ENCODE data around the gene NIPA2.

The NIPA2 gene

DNA sequence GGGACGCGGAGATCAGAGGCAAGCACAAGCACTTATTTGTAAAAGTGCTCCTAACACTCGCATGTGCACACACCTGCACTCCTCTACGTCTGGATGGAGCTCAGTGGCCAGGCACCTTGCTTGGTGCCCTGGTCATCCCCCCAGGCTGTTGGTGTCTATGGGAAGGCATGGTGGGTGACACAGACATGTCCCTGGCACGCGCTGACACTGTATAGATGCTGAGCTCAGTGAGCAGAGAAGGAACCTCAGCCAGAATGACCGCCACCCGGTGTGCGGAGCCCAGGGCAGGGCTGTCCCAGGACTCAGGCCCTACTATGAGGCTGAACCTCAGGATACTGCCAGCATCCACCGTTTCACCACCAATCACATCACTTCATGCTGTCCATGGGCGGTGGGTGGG is 64.5 kb downstream of the NIPA2 start:
- Histone ChIP-seq H3K4me1 (no peaks in the 10 kb centered on the region), H3K4me3 (ENCODE audit: low read depth, low read length) (no peak overlapping the region)

DNA sequence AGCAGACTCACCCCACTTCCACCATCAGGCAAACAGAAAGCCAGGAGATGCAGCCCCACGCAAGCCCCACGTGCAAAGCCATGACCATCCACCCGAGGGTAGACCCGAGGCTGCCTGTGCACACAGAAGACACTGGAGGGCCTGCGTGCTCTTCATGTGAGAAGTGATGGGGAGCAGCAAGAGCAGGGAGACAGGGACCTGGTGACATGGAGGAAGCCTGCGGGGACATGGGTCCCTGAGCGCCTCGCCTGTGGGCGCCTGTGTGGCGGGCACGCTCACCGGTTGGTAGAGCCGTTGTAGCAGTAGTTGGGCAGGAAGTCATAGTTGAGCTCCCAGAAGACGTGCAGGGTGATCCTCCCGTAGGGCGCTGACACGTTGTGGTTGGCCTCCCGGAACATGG is 65.0 kb downstream of the NIPA2 start:
- Histone ChIP-seq H3K4me3 (ENCODE audit: low read depth, low read length) (no peak overlapping the region), H3K36me3 (peaks cover 35% of the 10 kb centered on the region)
- no peak for DNase-seq

More for the DNA sequence above, 64.5 kb downstream of the NIPA2 start:
- no peaks in the 10 kb centered on the region for H3K27me3 ChIP-seq
- DNase-seq, result no peak
- H3K9me3 ChIP-seq, result no peaks in the 10 kb centered on the region
- TF ChIP-seq, protein P1, sequence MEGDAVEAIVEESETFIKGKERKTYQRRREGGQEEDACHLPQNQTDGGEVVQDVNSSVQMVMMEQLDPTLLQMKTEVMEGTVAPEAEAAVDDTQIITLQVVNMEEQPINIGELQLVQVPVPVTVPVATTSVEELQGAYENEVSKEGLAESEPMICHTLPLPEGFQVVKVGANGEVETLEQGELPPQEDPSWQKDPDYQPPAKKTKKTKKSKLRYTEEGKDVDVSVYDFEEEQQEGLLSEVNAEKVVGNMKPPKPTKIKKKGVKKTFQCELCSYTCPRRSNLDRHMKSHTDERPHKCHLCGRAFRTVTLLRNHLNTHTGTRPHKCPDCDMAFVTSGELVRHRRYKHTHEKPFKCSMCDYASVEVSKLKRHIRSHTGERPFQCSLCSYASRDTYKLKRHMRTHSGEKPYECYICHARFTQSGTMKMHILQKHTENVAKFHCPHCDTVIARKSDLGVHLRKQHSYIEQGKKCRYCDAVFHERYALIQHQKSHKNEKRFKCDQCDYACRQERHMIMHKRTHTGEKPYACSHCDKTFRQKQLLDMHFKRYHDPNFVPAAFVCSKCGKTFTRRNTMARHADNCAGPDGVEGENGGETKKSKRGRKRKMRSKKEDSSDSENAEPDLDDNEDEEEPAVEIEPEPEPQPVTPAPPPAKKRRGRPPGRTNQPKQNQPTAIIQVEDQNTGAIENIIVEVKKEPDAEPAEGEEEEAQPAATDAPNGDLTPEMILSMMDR (IDR thresholded peaks at IDR 0.05; ENCODE audit: low read depth, low read length), result no peak
- peaks cover 33% of the 10 kb centered on the region for H3K36me3 ChIP-seq

DNA sequence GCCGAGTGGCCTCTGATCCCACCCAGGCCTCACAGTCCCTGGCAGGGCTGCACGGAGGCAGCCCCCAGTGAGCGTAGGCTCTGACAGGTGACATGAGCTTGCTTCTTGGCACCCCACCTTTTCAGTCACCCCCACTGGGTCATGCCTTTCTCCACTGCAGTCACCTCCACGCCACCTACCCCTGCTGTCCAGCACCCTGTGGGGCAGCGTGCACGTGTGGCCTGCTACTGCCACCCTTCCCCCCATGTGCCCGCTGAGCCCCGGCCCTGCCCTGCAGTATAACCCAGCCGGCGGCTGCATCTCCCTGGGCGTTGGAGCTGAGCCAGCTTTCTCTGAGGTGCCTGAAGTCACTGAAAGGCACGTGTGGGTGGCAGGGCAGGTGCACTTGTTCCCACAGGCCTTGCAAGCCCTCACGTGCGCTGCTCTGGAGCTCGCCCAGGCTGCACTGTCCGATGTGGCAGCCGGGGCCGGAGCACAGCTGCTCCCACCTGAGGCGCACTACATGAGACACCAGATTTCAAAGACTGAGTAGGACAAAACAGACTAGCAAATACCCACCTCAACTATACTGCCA is 65.6 kb downstream of the NIPA2 start:
- Histone ChIP-seq H3K27me3 (no peaks in the 10 kb centered on the region), H3K4me1 (no peaks in the 10 kb centered on the region), H3K4me3 (ENCODE audit: low read depth, low read length) (no peak overlapping the region), H3K9me3 (no peaks in the 10 kb centered on the region), H3K36me3 (peaks cover 40% of the 10 kb centered on the region)
- TF ChIP-seq, protein P1 (IDR thresholded peaks at IDR 0.05; ENCODE audit: low read depth, low read length), result no peak
- peak; percentile 29 for DNase-seq

More for the DNA sequence above, 65.0 kb downstream of the NIPA2 start:
- Histone ChIP-seq H3K27me3 (no peaks in the 10 kb centered on the region), H3K9me3 (no peaks in the 10 kb centered on the region), H3K4me1 (no peaks in the 10 kb centered on the region)
- TF ChIP-seq, protein P1 (IDR thresholded peaks at IDR 0.05; ENCODE audit: low read depth, low read length), result no peak

DNA sequence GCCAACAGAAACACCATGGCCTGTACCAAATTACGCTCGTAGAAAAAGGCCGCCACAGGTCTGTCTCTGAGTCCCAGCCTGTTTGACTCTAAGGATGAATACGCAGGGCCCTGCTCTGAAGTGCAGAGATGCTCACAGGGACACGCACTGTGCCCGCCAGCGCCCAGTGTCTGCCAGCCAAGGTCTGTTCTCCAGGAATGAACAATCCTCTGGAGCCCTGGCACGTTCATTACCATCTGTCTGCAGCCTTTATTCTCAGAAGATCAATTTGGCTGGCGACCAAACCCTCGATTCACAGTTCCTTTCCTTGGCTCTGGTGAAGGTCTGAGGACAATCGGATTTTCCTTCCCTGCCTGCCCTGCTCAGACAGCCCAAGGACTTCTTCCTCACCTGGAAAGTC is 66.3 kb downstream of the NIPA2 start:
- TF ChIP-seq, protein P1 (IDR thresholded peaks at IDR 0.05; ENCODE audit: low read depth, low read length), result no peak
- H3K9me3 ChIP-seq, result no peaks in the 10 kb centered on the region
- no peak for DNase-seq
- H3K27me3 ChIP-seq, result no peaks in the 10 kb centered on the region
- no peaks in the 10 kb centered on the region for H3K4me1 ChIP-seq
- H3K4me3 ChIP-seq (ENCODE audit: low read depth, low read length), result no peak overlapping the region
- peaks cover 37% of the 10 kb centered on the region for H3K36me3 ChIP-seq

DNA sequence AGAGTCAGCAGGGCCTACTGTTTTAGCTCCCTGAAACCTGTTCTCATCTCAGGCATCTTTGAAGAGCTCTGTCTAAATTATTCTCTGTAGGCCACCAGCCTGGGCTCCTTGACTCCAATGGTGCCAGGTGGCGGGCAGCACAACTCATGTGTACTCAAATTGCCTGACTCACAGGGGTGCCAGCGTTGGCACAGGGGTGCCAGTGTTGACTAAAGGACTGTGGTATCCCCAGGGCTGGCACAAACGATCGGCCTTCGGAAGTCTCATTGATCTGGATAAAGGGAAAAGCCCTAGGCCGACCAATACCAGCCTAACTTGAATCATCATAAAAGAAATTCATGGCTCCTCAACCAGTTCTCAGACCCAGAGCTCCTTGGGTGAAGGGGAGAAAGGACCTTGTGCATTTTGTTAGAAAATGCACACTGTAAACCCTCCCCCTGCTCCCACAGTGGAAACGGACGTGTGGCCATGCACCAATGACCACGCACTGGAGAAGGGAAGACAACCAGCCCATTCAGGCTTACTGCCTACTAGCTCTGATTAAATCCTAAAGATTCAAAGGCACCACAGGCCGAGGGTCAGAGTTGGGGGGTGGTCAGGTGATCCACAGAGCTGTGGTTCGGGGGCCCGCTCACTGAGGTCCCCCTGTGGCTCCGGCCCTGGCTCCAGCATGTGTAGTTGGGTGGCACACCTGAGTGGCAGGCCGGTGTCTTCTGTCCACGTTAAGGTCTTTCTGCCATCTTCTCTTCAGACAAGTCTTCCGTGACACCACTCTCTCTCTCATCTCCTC is 68.9 kb downstream of the NIPA2 start:
- DNase-seq, result no peak
- Histone ChIP-seq H3K36me3 (peaks cover 49% of the 10 kb centered on the region), H3K4me3 (ENCODE audit: low read depth, low read length) (no peak overlapping the region), H3K9me3 (no peaks in the 10 kb centered on the region), H3K27me3 (no peaks in the 10 kb centered on the region), H3K4me1 (no peaks in the 10 kb centered on the region)
- TF ChIP-seq, protein P1 (IDR thresholded peaks at IDR 0.05; ENCODE audit: low read depth, low read length), result no peak

DNA sequence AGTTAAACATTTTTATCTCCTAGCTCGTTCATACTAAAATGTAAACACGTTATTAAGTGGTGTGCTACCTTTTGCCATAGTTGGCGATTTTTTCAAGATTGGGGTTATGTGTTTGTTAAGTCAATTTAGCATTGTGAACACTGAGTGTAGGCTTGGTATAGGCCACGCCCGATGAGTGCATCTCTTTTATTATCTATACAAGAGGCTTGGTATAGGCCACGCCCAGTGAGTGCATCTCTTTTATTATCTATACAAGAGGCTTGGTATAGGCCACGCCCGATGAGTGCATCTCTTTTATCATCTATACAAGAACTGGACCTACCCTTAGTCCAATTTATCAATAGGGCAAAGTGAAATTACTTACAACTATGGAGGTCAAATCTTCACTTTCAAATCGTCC is 70.4 kb downstream of the NIPA2 start:
- no peaks in the 10 kb centered on the region for H3K9me3 ChIP-seq
- H3K27me3 ChIP-seq, result no peaks in the 10 kb centered on the region
- no peaks in the 10 kb centered on the region for H3K4me1 ChIP-seq
- TF ChIP-seq, protein P1 (IDR thresholded peaks at IDR 0.05; ENCODE audit: low read depth, low read length), result no peak
- DNase-seq, result no peak
- H3K4me3 ChIP-seq (ENCODE audit: low read depth, low read length), result no peak overlapping the region
- peaks cover 37% of the 10 kb centered on the region for H3K36me3 ChIP-seq
